Measurements from ENCODE around the gene STK24. TPM values are rescaled to one million over a fixed set of nuclear protein-coding genes. Genes with fewer than 3 reads are reported as not detected.

Gene STK24
- total and polyA plus RNA-seq, 10 of the 15 experiments (the other 5 are each of a cell fraction or from before 2014, with no cell fraction given), result 7.5 to 115 (median 52.9) TPM

DNA sequence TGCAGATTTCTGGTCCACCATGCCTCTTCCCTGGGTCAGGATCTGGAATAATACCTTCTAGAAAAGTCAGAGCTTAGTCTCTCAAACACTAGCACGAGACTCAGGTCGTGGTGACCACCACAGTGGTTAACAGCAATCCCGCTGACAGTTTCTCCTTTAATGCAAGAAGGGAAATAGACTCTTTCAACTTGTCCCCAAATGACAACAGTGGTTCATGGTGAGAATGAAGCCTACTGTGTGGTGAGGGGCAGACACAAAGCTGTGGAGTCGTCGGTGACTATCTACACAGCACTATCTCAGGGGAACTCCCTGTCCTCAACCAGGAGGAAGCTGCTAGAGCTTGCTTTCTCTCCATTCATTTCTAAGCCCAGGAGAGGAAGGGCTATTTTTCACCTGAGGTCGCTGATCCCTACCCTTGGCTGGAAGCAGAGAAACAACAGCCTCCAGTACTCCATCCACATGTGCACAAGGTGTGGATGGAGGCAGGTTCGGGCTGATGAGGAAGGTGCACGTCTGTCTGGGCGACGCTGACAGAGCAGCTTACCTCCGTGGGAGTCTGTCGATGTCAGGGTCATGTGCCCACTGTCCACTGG lies 72.4 kb downstream of the STK24 start:
- RAD21 ChIA-PET (ENCODE audit: unreplicated experiment), result interaction anchor here (1.0 to 4.0 kb wide), 17 partner anchors 9 to 149 kb away, joined by 3 to 37 read pairs (median 8); partner anchors contain the start of gene STK24
- SMC1A ChIA-PET (ENCODE audit: uncharacterized antibody, unreplicated experiment), result interaction anchor here (0.7 to 6.3 kb wide), 22 partner anchors 11 to 562 kb away, joined by 3 to 50 read pairs (median 6); no protein-coding TSS in a partner anchor
- peaks cover 4 to 7% of the 10 kb centered on the region in 2 experiments; a peak in 3 of 4 replicates for H3K36me3 ChIP-seq (ENCODE audit: control insufficient read depth in 2 of 2, insufficient read depth in 2 of 2, low read length in 1 of 2)
- H4K20me1 ChIP-seq (ENCODE audit: control insufficient read depth, insufficient read depth), result peaks cover 7% of the 10 kb centered on the region; the same call in 1 of the 2 replicates
- peak overlapping the region; percentile 49 for H3K27ac ChIP-seq (ENCODE audit: control insufficient read depth, insufficient read depth)
- no peaks in the 10 kb centered on the region for H3K9me3 ChIP-seq (replicated peaks; ENCODE audit: control insufficient read depth, insufficient read depth, low read length)
- H3K27me3 ChIP-seq (replicated peaks in 1 of 2; ENCODE audit: control insufficient read depth in 2 of 2, insufficient read depth in 2 of 2, low read length in 1 of 2), result no peaks in the 10 kb centered on the region
- POLR2A ChIA-PET, result interaction anchor here (0.5 to 3.4 kb wide), 13 partner anchors 9 to 1071 kb away, joined by 3 to 25 read pairs (median 4); partner anchors contain the start of gene RAP2A
- ATAC-seq (peak; percentile 75), FAIRE-seq (no peak), DNase-seq (ENCODE audit: low read depth, low spot score) (peak; percentile 56)
- intact Hi-C loops (cut with micrococcal nuclease; ENCODE audit: unreplicated experiment), result loop anchor here (1.0 kb wide), 1 partner anchor 28 kb away; no protein-coding TSS in a partner anchor
- CTCF ChIA-PET, result interaction anchor here (0.6 to 4.2 kb wide), 13 partner anchors 11 to 497 kb away, joined by 3 to 21 read pairs (median 3); no protein-coding TSS in a partner anchor
- H3K79me2 ChIP-seq (ENCODE audit: control insufficient read depth, insufficient read depth, low read length), result peaks cover 89% of the 10 kb centered on the region
- H3K4me3 ChIP-seq, result peak overlapping the region; percentile 15; the same call in 1 of the 2 replicates
- in situ Hi-C loops (cut with MboI), result no loop called here
- H3K9ac ChIP-seq (ENCODE audit: control insufficient read depth, insufficient read depth, low read length), result no peak overlapping the region
- peaks cover 75% of the 10 kb centered on the region for H3K4me1 ChIP-seq (ENCODE audit: control insufficient read depth, insufficient read depth, low read length)
- no TSS peak for BruUV-seq (replicated peaks)
- H3K4me2 ChIP-seq (ENCODE audit: control insufficient read depth, insufficient read depth), result peak overlapping the region; percentile 74
- H2AFZ ChIP-seq (ENCODE audit: control insufficient read depth, low read depth, low read length), result no peak overlapping the region
- 49% methylated on average over 12 of the region's 12 CpGs for WGBS (ENCODE audit: insufficient coverage, insufficient replicate concordance, low lambda C conversion rate, missing lambda C conversion rate)
- TF ChIP-seq RAD51 (IDR thresholded peaks at IDR 0.05) (no peak), MYB (IDR thresholded peaks at IDR 0.05; ENCODE audit: borderline replicate concordance, low read depth, low read length) (no peak), PAX8 (IDR thresholded peaks at IDR 0.05) (no peak), MEF2A (IDR thresholded peaks at IDR 0.05; ENCODE audit: insufficient read depth, low read depth, low read length) (no peak), NFIC (IDR thresholded peaks at IDR 0.05; ENCODE audit: low read depth, low read length) (peak; percentile 43), EED (IDR thresholded peaks at IDR 0.05; ENCODE audit: low read depth) (peak; percentile 22; the same call in 1 of the 2 replicates), BHLHE40 (IDR thresholded peaks at IDR 0.05; ENCODE audit: borderline replicate concordance in 1 of 2, low read depth in 2 of 2, low read length in 1 of 2) (peak; percentile 99), TAF1 (IDR thresholded peaks at IDR 0.05; ENCODE audit: borderline replicate concordance, low read depth, low read length) (no peak), MYC (IDR thresholded peaks at IDR 0.05; ENCODE audit: insufficient read depth, insufficient read length, insufficient replicate concordance, low read length, severe bottlenecking) (no peak), EZH2 (IDR thresholded peaks at IDR 0.05; ENCODE audit: borderline replicate concordance, control insufficient read depth, low read depth, low read length) (no peak), ZNF384 (IDR thresholded peaks at IDR 0.05; ENCODE audit: borderline replicate concordance, low read depth, low read length) (no peak), CHD2 (IDR thresholded peaks at IDR 0.05; ENCODE audit: borderline replicate concordance, low read depth, low read length) (no peak)
- TF ChIP-seq, protein P1, sequence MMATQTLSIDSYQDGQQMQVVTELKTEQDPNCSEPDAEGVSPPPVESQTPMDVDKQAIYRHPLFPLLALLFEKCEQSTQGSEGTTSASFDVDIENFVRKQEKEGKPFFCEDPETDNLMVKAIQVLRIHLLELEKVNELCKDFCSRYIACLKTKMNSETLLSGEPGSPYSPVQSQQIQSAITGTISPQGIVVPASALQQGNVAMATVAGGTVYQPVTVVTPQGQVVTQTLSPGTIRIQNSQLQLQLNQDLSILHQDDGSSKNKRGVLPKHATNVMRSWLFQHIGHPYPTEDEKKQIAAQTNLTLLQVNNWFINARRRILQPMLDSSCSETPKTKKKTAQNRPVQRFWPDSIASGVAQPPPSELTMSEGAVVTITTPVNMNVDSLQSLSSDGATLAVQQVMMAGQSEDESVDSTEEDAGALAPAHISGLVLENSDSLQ (IDR thresholded peaks at IDR 0.05), result peak; percentile 58; the same call in 1 of the 2 replicates
- TF ChIP-seq, protein P2, sequence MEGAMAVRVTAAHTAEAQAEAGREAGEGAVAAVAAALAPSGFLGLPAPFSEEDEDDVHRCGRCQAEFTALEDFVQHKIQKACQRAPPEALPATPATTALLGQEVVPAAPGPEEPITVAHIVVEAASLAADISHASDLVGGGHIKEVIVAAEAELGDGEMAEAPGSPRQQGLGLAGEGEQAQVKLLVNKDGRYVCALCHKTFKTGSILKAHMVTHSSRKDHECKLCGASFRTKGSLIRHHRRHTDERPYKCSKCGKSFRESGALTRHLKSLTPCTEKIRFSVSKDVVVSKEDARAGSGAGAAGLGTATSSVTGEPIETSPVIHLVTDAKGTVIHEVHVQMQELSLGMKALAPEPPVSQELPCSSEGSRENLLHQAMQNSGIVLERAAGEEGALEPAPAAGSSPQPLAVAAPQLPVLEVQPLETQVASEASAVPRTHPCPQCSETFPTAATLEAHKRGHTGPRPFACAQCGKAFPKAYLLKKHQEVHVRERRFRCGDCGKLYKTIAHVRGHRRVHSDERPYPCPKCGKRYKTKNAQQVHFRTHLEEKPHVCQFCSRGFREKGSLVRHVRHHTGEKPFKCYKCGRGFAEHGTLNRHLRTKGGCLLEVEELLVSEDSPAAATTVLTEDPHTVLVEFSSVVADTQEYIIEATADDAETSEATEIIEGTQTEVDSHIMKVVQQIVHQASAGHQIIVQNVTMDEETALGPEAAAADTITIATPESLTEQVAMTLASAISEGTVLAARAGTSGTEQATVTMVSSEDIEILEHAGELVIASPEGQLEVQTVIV (IDR thresholded peaks at IDR 0.05; ENCODE audit: borderline replicate concordance, partially characterized antibody), result no peak
- TF ChIP-seq, protein P3, sequence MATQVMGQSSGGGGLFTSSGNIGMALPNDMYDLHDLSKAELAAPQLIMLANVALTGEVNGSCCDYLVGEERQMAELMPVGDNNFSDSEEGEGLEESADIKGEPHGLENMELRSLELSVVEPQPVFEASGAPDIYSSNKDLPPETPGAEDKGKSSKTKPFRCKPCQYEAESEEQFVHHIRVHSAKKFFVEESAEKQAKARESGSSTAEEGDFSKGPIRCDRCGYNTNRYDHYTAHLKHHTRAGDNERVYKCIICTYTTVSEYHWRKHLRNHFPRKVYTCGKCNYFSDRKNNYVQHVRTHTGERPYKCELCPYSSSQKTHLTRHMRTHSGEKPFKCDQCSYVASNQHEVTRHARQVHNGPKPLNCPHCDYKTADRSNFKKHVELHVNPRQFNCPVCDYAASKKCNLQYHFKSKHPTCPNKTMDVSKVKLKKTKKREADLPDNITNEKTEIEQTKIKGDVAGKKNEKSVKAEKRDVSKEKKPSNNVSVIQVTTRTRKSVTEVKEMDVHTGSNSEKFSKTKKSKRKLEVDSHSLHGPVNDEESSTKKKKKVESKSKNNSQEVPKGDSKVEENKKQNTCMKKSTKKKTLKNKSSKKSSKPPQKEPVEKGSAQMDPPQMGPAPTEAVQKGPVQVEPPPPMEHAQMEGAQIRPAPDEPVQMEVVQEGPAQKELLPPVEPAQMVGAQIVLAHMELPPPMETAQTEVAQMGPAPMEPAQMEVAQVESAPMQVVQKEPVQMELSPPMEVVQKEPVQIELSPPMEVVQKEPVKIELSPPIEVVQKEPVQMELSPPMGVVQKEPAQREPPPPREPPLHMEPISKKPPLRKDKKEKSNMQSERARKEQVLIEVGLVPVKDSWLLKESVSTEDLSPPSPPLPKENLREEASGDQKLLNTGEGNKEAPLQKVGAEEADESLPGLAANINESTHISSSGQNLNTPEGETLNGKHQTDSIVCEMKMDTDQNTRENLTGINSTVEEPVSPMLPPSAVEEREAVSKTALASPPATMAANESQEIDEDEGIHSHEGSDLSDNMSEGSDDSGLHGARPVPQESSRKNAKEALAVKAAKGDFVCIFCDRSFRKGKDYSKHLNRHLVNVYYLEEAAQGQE (IDR thresholded peaks at IDR 0.05; ENCODE audit: low read depth, low read length), result no peak
